GM12878 (cell line): ENCODE measurements around the gene ZNF366. TPM values are rescaled to one million over a fixed set of nuclear protein-coding genes. Genes with fewer than 3 reads are reported as not detected.

Experiments used
- ATAC-seq: fragments of 200-7000 bp; cut with Tn5 transposase; 3 replicates; pipeline ENCODE4 v1.9.1; 2020; ENCODE audit warnings: mild to moderate bottlenecking, moderate library complexity
- BruUV-seq: library from RNA; stranded (reverse); fragments of 400-500 nt; replicated peaks from 2 replicates; lab custom pipeline; 2021; lab: Mats Ljungman, UMichigan
- CTCF ChIA-PET: fragments of 300-600 bp; sonication (Branson Sonifier 250); formaldehyde crosslinking; extraction: SDS; loops from one replicate; lab custom pipeline; 2021; ENCODE audit warnings: inconsistent platforms; lab: Yijun Ruan, JAX
- POLR2A ChIA-PET: fragments of 350-600 bp; formaldehyde crosslinking; extraction: SDS; loops from one replicate; lab custom pipeline; 2021; ENCODE audit warnings: inconsistent platforms; lab: Charles Lee
- RAD21 ChIA-PET: fragments of 300-600 bp; sonication (Branson Sonifier 250); formaldehyde crosslinking; loops from one replicate; lab custom pipeline; 2023; ENCODE audit warnings: antibody characterized with exemption; ENCODE audit not compliant: unreplicated experiment; lab: Charles Lee
- SMC1A ChIA-PET: fragments of 300-600 bp; sonication (Branson Sonifier 250); formaldehyde crosslinking; loops from one replicate; lab custom pipeline; 2023; ENCODE audit not compliant: unreplicated experiment, uncharacterized antibody; lab: Charles Lee
- DNase-seq: peaks from one replicate; pipeline ENCODE4 v3.0.0-alpha.2; 2011; ENCODE audit warnings: low read depth, low spot score
- FAIRE-seq: peaks from 3 replicates; lab custom pipeline; 2011; peaks lifted over from hg19 to GRCh38; lab: Jason Lieb, UNC
- H2AFZ ChIP-seq: 2 replicates; pipeline ENCODE4 v1.6.0; 2011; ENCODE audit warnings: low read depth, low read length, control low read depth; ENCODE audit not compliant: control insufficient read depth
- H3K27ac ChIP-seq: 2 replicates; pipeline ENCODE4 v1.5.1; 2011; ENCODE audit warnings: control low read depth; ENCODE audit not compliant: control insufficient read depth, insufficient read depth
- H3K27me3 ChIP-seq, 2 experiments: replicated peaks in 1 of 2; 2 replicates each; pipeline versions ENCODE4 v1.6.0 to v1.6.1; 2011; ENCODE audit warnings: low read length in 1 of 2; ENCODE audit not compliant: control insufficient read depth in 2 of 2, insufficient read depth in 2 of 2
- H3K36me3 ChIP-seq, 2 experiments: 2 replicates each; pipeline ENCODE4 v1.5.1; 2011; ENCODE audit warnings: low read length in 1 of 2; ENCODE audit not compliant: control insufficient read depth in 2 of 2, insufficient read depth in 2 of 2
- H3K4me1 ChIP-seq: 2 replicates; pipeline ENCODE4 v1.6.1; 2011; ENCODE audit warnings: mild to moderate bottlenecking, low read length, moderate library complexity, mixed read lengths; ENCODE audit not compliant: control insufficient read depth, insufficient read depth
- H3K4me2 ChIP-seq: 2 replicates; pipeline ENCODE4 v1.6.0; 2011; ENCODE audit warnings: control low read depth; ENCODE audit not compliant: control insufficient read depth, insufficient read depth
- H3K4me3 ChIP-seq: fragments of 200-600 bp; sonication (generic); 2 replicates; pipeline ENCODE4 v1.5.1; 2016
- H3K79me2 ChIP-seq: 2 replicates; pipeline ENCODE4 v1.6.0; 2011; ENCODE audit warnings: low read length; ENCODE audit not compliant: control insufficient read depth, insufficient read depth
- H3K9ac ChIP-seq: 2 replicates; pipeline ENCODE4 v1.8.0; 2011; ENCODE audit warnings: low read length, control low read depth, mixed read lengths; ENCODE audit not compliant: control insufficient read depth, insufficient read depth
- H3K9me3 ChIP-seq: replicated peaks from 3 replicates; pipeline ENCODE4 v1.5.1; 2011; ENCODE audit warnings: mild to moderate bottlenecking, low read length; ENCODE audit not compliant: control insufficient read depth, insufficient read depth
- H4K20me1 ChIP-seq: 2 replicates; pipeline ENCODE4 v1.6.0; 2011; ENCODE audit not compliant: control insufficient read depth, insufficient read depth
- BCLAF1 ChIP-seq: fragments of 450-650 bp; IDR thresholded peaks from 2 replicates; pipeline ENCODE4 v1.6.1; 2017; ENCODE audit warnings: antibody characterized with exemption, mild to moderate bottlenecking, moderate library complexity
- CHD1 ChIP-seq: IDR thresholded peaks from 2 replicates; pipeline ENCODE4 v1.6.1; 2012; ENCODE audit warnings: low read depth, low read length, improper control_type of control experiment
- IKZF1 ChIP-seq: fragments of 450-650 bp; conservative IDR thresholded peaks from 2 replicates; pipeline ENCODE4 v1.6.1; 2017; ENCODE audit warnings: antibody characterized with exemption, mild to moderate bottlenecking
- IRF3 ChIP-seq: fragments of 450-650 bp; IDR thresholded peaks from 2 replicates; pipeline ENCODE4 v1.6.1; 2014; ENCODE audit warnings: mild to moderate bottlenecking
- PAX5 ChIP-seq: IDR thresholded peaks from 2 replicates; pipeline ENCODE4 v1.6.1; 2011; ENCODE audit warnings: low read depth, low read length, borderline replicate concordance
- SMAD5 ChIP-seq: IDR thresholded peaks from 2 replicates; pipeline ENCODE4 v1.6.1; 2016; ENCODE audit warnings: antibody characterized with exemption, low read depth
- SREBF2 ChIP-seq: IDR thresholded peaks from 2 replicates; pipeline ENCODE4 v1.6.1; 2012; ENCODE audit warnings: mild to moderate bottlenecking, low read length
- SUZ12 ChIP-seq: fragments of 200-600 bp; sonication (generic); IDR thresholded peaks from one replicate; pipeline ENCODE4 v1.6.1; 2018; ENCODE audit warnings: antibody characterized with exemption, mild to moderate bottlenecking; ENCODE audit not compliant: unreplicated experiment
- YBX1 ChIP-seq: fragments of 450-650 bp; IDR thresholded peaks from 2 replicates; pipeline ENCODE4 v1.6.1; 2016; ENCODE audit warnings: antibody characterized with exemption
- ZBTB40 ChIP-seq: fragments of 450-650 bp; IDR thresholded peaks from 2 replicates; pipeline ENCODE4 v1.6.1; 2016; ENCODE audit warnings: mild to moderate bottlenecking, moderate library complexity, borderline replicate concordance
- ZNF24 ChIP-seq: fragments of 450-650 bp; IDR thresholded peaks from 2 replicates; pipeline ENCODE4 v1.6.1; 2017; ENCODE audit warnings: antibody characterized with exemption, mild to moderate bottlenecking
- ZNF384 ChIP-seq: IDR thresholded peaks from 2 replicates; pipeline ENCODE4 v1.6.1; 2012; ENCODE audit warnings: low read depth, mild to moderate bottlenecking, low read length, improper control_type of control experiment, borderline replicate concordance
- in situ Hi-C: fragments of 300-500 bp; cut with MboI; formaldehyde crosslinking; loops from 9 replicates; pipeline ENCODE4 v1.14.3; 2018; ENCODE audit warnings: mixed read lengths
- intact Hi-C: fragments of 100-400 bp; cut with micrococcal nuclease; formaldehyde crosslinking; loops from one replicate; pipeline ENCODE4 v1.14.2; 2022; ENCODE audit not compliant: unreplicated experiment
- polyA plus RNA-seq, 11 experiments: library from polyadenylated mRNA; depleted of rRNA in 4 of 11; unstranded in 6 of 11; stranded (reverse) in 5 of 11; fragments of >200 nt; fragmentation: Nextera tagmentation in 4 of 11; fragmentation: Illumina TruSeq in 1 of 11; extraction: Ambion mirVana in 4 of 11; extraction: Trizol in 1 of 11; gene quantifications; 1 replicate in 1 of 11; 2 replicates in 10 of 11; pipeline versions ENCODE4 v1.2.1 to v1.2.3, GENCODE V29; 2011 to 2016; ENCODE audit warnings: inconsistent platforms in 2 of 11, missing spikeins in 2 of 11, low read depth in 1 of 11
- total RNA-seq, 4 experiments: library from RNA; depleted of rRNA in 3 of 4; stranded (reverse); fragments of >200 nt in 3 of 4; fragmentation: Illumina TruSeq in 1 of 4; extraction: Trizol in 1 of 4; gene quantifications; 2 replicates each; pipeline versions ENCODE4 v1.2.1 to v1.2.3, GENCODE V29; 2013 to 2021

The ZNF366 gene
- total and polyA plus RNA-seq, 10 of the 15 experiments (the other 5 are each of a cell fraction or from before 2014, with no cell fraction given), result 0.01 to 0.18 (median 0.04) TPM; not detected in 6

GRCh38 chr5:72486371-72486770, 20.8 kb downstream of the ZNF366 start:
- H3K9me3 ChIP-seq, result no peaks in the 10 kb centered on the region; the same call in 2 of the 3 replicates
- H3K36me3 ChIP-seq, result no peaks in the 10 kb centered on the region
- H3K4me2 ChIP-seq, result no peak overlapping the region
- ChIA-PET CTCF (interaction anchor here (1.1 to 1.2 kb wide), 2 partner anchors 17 to 37 kb away, joined by 3 to 6 read pairs; no protein-coding TSS in a partner anchor), POLR2A (no interaction called here), SMC1A (interaction anchor here (0.9 to 2.3 kb wide), 5 partner anchors 12 to 99 kb away, joined by 3 to 5 read pairs (median 5); no protein-coding TSS in a partner anchor), RAD21 (interaction anchor here (0.6 kb wide), 1 partner anchor 323 kb away, joined by 3 read pairs; no protein-coding TSS in a partner anchor)
- H3K4me1 ChIP-seq, result no peaks in the 10 kb centered on the region
- H3K9ac ChIP-seq, result no peak overlapping the region
- no peak overlapping the region for H2AFZ ChIP-seq
- BruUV-seq, result no TSS peak
- intact Hi-C loops (no loop called here), in situ Hi-C loops (no loop called here)
- H3K4me3 ChIP-seq, result no peak overlapping the region
- no peaks in the 10 kb centered on the region for H3K79me2 ChIP-seq
- TF ChIP-seq BCLAF1, result no peak
- no peak for TF ChIP-seq SREBF2
- no peak for TF ChIP-seq YBX1
- TF ChIP-seq IKZF1, result no peak
- no peak for TF ChIP-seq PAX5
- TF ChIP-seq IRF3, result no peak
- no peak for TF ChIP-seq CHD1
- no peak for TF ChIP-seq ZBTB40
- no peak for TF ChIP-seq ZNF24
- no peak for TF ChIP-seq ZNF384
- TF ChIP-seq SMAD5, result no peak
- TF ChIP-seq SUZ12, result no peak
- H4K20me1 ChIP-seq, result no peaks in the 10 kb centered on the region
- no peak for ATAC-seq
- no peak for FAIRE-seq
- H3K27me3 ChIP-seq, result no peaks in the 10 kb centered on the region
- DNase-seq, result no peak
- H3K27ac ChIP-seq, result no peak overlapping the region
